DND-41 (cell line): ENCODE measurements around the gene CTIF.

ENCODE experiments used
- EZH2 ChIP-seq: IDR thresholded peaks from 3 replicates; pipeline ENCODE4 v1.6.1; 2012; ENCODE audit warnings: borderline replicate concordance, low read depth, mild to moderate bottlenecking, moderate library complexity, low read length, inconsistent platforms; ENCODE audit not compliant: severe bottlenecking
- TF ChIP-seq, protein P1 (sequence below): IDR thresholded peaks from 2 replicates; pipeline ENCODE4 v1.5.1; 2012; ENCODE audit warnings: borderline replicate concordance, low read length, moderate library complexity, mild to moderate bottlenecking; ENCODE audit not compliant: poor library complexity, severe bottlenecking; ENCODE audit errors: extremely low read depth

GRCh38 chr18:48673853-48674721, 135.3 kb downstream of the CTIF start:
- TF ChIP-seq, protein P1, sequence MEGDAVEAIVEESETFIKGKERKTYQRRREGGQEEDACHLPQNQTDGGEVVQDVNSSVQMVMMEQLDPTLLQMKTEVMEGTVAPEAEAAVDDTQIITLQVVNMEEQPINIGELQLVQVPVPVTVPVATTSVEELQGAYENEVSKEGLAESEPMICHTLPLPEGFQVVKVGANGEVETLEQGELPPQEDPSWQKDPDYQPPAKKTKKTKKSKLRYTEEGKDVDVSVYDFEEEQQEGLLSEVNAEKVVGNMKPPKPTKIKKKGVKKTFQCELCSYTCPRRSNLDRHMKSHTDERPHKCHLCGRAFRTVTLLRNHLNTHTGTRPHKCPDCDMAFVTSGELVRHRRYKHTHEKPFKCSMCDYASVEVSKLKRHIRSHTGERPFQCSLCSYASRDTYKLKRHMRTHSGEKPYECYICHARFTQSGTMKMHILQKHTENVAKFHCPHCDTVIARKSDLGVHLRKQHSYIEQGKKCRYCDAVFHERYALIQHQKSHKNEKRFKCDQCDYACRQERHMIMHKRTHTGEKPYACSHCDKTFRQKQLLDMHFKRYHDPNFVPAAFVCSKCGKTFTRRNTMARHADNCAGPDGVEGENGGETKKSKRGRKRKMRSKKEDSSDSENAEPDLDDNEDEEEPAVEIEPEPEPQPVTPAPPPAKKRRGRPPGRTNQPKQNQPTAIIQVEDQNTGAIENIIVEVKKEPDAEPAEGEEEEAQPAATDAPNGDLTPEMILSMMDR: peak; percentile 16
- TF ChIP-seq EZH2: no peak
